Activated T-cell treated with anti-CD3 and anti-CD28 coated beads, Interleukin-2, amount 50 U/mL, for 48 hours (primary cell): ENCODE data around the gene SV2B.

ENCODE experiments used
- DNase-seq, 2 experiments: peaks; one replicate each; pipeline ENCODE4 v3.0.0-alpha.2; 2020

The SV2B gene

DNA sequence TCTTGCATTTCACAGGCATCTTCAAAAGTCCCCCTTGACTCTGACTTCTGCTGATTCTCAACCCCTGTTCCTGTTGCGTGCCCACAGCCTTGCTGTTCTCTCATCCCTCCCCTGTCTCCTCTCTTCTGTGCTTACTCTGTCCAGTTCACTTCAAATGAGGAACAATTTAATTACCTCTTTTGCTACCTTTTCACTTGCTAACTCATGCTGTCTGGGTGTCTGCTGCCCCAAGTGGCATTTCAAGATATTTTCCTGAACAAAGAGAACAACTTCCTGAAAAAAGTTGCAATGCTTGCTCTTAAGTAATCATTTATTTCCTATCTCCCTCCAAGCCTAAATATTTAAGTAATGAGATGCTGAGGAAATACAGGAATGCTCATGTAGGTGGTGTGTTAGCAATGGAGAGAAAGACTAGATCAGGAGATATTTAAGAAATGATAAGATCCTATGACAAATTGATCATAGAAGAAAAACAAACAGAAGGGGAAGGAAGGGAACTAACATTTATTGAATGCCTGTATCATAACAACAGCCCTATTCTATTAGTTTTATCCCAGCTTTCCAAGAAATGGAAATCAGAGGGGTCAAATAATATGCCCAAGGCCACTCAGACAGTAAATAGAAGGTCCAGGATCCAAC lies 42.2 kb downstream of the SV2B start:
- no peak for DNase-seq

DNA sequence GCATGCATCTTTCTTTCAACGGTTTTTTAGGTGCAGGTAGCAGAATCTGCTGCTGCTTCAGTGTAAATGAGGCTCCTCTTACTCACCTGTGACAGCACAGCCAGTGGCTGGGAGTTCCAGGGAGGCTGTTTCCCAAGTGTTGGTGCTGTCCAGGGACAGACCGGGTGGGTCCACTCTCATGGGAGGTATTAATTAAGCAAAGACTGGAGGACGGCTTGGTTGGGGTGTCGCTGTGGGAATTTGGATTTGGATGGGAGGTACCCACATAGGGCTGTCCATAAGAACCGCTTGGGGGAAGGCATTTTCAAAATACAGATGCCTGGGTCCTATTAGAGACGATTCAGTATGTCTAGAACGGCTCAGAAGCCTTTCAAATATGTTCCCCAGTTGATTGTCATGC lies 42.9 kb downstream of the SV2B start:
- no peak for DNase-seq

DNA sequence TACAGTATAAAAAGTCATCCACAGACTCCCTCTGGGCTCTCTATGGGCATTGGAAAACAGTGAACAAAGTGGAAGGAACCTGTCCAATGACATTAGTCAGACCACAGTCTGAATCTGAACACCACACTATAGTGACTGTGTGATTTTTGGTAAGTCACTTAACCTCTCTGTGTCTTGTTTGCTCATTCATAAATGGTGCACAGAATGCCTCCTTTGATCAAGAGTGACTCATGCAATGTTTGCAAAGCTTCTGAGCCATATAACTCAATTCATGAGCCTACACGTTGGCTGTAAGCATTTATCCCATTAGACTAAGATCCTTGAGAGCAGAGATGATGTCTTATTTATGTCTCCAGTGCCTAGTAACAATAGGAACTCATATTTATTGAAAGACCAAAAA lies 46.7 kb downstream of the SV2B start:
- DNase-seq: no peak

- DNase-seq: no peak
Measured at GRCh38 chr15:91148243-91148642, 48.2 kb downstream of the SV2B start.

- no peak for DNase-seq
Measured at GRCh38 chr15:91150502-91151160, 50.6 kb downstream of the SV2B start.

GRCh38 chr15:91151781-91152563 lies 51.9 kb downstream of the SV2B start:
- DNase-seq: no peak

DNA sequence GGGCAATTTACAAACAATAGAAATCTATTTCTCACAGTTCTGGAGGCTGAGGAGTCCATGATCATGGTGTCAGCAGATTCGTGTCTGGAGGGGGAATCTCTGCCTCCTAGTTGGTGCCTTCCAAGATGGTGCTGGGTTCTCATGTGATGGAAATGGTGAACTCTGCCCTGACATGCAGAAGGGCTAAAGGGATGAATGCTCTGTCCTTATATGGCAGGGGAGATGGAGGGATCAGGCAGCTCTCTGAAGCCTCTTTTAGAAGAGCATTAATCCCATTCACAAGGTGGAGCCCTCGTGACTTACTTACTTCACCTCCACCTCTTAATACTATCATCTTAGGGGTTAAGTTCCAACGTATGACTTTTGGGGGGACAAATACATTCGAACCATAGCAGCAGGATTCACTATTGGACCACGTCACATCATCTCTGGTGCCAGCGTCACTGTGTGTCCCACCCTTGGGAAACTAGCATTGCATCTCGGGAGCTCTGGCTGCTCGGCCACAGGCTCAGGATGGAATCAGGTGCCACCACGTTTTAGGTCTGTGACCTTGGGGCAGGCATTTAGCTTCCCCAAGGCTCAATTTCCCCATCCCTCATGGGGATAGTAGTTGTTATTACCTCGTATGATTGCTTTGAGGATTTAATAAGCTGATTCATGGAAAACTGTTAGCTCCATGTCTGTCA lies 53.0 kb downstream of the SV2B start:
- no peak for DNase-seq

GRCh38 chr15:91153954-91154353 lies 53.9 kb downstream of the SV2B start:
- no peak for DNase-seq

- DNase-seq: no peak
Measured at GRCh38 chr15:91156175-91156726, 56.2 kb downstream of the SV2B start.

DNA sequence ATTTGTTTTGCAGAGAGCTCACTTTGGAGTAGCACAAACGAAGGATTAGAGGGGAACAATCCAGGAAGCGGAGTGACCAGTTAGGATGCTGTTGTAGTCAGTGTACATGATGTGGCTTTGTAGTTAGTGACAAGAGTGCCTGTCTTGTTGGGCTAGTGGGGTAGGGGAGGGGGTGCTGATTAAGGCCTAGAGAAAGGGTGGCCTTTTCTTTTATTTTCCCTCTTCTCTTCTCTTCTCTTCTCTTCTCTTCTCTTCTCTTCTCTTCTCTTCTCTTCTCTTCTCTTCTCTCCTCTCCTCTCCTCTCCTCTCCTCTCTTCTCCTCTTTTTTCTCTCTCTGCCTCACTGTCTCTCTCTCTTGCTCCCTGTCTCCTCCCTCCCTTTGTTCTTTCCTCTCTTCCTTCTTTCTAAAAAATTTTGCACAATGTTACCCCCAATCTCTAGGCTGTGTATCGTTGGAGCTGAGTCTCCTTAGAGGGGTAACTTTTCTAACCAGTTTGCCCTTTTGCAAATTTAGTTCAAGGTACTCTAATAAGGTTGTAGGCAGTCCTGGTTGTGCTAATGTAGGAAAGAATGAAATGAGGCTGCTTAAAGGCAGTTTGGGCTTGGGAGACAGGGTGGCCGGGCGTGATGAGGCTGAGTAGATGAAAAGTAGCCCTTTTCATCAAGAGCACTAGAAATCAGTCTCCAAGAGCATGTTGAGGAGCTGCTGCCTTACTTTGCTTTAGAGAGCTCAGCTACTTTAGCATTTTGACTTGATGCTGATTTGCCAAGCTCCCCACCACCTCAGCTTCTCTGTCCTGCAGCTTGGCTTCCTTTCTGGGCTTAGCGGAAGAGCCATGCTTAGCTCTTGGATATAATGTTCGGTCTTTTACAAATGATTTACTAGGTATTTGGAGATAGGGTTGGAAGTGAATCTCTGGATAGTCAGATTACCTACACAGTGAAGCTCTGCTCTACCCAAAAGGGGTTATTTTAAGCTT lies 58.6 kb downstream of the SV2B start:
- DNase-seq: no peak

- DNase-seq: no peak
Measured at GRCh38 chr15:91165850-91166249, 65.8 kb downstream of the SV2B start.

DNA sequence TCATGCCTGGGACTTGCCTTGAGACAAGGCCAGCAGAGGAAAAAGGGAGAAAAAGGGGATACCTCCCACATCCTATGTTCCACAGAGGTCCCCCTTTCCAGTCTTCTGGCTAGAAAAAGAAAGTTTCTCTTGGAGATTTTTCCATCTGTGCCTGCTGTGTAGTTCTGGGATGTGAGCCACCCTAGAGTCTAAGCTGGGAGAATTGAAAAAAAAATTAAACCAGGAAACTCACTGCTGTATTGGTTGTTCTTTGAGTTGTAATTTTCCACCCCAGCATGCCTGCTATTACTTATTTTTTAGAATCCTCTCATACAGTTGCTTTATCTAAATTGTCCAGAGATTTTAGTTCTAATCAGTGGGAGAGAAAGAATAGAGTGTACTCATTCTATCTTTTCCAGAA lies 68.4 kb downstream of the SV2B start:
- DNase-seq: no peak

DNA sequence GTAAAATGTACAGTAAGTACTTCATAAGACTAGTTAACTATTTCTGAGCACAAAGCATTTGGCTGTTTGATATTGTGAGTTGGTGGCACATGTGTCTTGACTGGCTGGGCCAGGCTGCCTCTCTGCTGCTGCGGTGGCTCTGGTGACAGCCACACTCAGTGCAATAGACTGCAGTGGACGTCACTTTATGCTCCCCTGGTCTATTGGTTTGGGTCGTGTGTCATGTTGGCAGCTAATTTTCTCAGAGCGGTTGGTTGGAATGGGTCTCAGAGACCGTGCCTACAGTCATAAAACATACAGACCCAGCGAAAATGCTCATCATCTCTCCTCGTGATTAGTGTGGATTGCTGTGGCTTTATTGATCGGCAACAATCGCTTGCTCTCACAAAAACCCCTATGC lies 71.3 kb downstream of the SV2B start:
- DNase-seq: no peak

- no peak for DNase-seq
Measured at GRCh38 chr15:91182101-91182500, 82.0 kb downstream of the SV2B start.

- no peak for DNase-seq
Measured at GRCh38 chr15:91183596-91183995, 83.5 kb downstream of the SV2B start.

DNA sequence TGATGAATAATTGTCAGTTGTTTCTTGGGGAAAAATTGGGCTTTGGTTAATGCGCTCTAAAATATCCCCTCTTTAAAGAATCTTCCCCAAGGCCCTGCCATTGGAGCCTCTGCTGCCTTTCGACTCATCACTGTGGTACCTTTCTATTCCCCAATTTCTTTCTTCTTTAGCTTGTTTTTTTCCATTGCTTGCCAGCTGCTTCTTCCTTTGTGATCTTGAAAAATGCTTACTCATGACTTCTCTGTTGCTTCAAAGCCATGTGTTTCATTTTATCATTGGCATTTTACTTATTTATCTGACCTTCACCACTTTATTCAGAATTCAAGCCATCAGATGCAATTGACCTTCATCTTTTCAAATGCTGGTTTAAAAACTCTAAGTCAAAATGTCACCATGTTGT lies 84.4 kb downstream of the SV2B start:
- DNase-seq: no peak

- DNase-seq: no peak
Measured at GRCh38 chr15:91186904-91187656, 87.0 kb downstream of the SV2B start.

GRCh38 chr15:91192285-91192684 lies 92.2 kb downstream of the SV2B start:
- DNase-seq: no peak

DNA sequence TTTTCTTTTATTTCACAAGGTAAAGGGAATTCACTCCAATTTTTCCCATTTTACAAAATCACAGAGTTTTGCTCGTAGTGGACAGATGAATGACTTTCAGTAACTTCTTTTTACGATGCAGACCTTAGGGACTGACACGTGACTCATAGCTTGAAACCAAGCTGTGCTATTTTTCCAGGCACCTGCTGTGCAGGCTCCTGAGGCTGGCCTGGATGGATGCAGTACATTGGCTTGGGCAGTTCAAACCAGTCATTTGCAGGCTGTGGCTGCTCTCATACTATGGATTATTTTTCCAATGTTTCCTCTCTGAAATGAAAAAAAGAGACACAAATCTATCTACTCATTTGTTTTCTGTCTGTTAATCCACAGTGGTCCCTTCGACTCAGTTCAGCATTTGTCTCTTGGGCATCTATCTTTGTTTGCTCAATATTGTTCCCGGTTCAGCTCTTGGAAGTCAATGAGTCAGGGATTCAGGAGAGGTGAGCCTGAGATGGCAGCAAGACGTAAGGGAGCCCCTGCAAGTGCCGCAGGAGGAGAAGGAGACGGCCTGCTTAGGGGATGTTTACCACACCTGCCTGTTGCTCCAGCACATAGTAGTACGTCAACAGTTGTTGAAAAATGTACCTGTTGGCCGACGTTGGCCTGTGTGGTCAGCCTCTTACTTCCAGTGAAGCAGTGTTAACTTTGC lies 92.8 kb downstream of the SV2B start:
- DNase-seq: no peak

DNA sequence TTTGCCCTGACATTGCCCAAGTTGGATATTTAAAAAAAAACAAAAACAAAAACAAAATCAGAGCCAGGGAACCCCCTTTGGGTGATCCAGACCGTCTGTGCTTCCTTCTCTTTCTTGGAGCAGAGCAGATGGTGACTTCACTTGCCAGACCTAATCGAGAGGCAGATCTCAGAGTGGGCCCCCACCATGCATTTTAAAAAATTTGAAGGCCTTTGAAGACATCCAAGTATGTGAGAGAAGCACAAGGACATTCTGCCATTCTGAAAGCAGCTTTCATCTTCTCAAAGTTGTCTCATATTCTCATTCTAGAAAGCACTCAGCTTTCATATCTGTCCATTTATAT lies 93.3 kb downstream of the SV2B start:
- no peak for DNase-seq

DNA sequence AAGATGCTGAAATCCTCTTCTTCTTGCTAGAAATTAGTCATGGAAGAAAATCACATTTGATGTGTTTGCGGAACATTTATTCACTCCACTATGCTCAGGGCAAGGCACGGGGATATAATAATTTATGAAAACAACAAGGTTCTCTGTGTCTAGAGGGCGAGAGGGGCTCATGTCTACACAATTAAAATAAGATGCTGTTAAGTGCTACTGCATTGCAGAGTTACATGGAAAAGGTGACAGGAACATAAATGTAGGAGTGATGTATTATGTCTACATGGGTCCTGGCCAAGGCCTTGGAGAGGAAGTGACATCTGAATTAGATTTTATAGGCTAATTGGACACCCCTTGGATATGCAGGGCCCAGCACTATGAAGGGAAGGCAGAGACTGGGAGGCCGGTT lies 96.1 kb downstream of the SV2B start:
- DNase-seq: no peak
